HUDEP-2 (cell line): ENCODE measurements around the gene NOD1.

Experiments used
- DNase-seq, 76 experiments: peaks; one replicate each; lab custom pipeline; 2025; ENCODE audit not compliant: unreplicated experiment in 76 of 76; lab: John Stamatoyannopoulos, UW

NOD1 gene

DNA sequence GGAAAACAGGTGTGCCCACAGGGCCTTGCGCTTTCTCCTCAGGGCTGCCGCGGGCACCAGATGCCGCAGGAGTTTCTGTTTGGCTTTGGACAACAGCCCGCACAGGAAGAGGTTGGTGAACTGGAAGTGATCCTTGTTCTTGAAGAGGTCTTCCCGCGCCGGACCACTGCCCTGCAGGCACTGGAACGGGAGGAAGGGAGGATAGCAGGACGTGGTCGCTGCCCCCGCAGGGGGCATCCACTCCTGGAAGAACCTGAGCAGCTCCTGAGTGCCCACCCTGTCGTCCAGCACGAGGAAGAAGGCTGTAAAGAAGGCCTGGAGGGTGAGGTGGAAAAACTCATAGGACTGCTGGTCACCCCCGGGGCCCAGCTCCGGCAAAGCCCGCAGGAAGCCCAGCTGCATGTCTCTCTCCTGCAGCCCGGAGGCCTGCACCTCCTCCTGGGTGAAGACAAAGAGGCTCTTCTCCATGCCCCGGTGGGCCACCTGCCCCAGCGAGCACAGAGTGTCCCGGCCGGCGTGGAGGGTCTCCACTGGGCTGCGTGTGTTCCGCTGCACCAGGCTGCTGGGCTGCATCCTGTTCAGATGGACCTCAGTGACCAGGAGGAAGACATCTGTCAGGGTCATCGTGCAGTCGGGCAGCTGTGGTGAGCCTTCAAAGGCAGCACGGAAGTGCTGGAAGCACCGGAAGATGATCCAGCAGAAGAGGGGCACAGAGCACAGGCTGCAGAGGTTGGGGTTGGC is 26.9 kb downstream of the NOD1 start:
- DNase-seq = no peak

DNA sequence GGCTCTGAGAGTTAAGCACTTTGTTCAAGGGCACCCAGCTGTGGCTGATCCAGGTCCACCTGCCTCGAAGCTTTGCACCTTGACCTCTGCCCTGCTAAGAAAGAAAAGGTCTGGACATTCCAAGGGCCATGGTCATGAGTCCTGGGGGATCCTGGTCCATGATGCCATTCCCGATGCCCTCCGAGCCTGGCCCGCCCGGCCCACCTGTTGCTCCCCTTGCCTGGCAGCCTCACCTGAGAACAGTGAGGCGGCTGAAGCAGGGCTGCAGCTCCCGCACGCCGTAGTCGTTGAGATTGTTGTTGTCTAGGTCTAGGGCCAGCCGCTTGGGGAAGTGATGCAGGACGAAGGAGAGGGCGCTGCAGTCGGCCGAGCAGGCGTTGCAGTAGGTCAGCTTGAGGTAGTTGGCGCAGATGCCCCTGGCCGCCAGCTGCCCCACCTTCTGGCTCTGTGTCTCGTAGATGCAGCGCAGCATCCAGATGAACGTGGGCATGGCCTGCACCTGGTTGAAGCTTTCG is 27.5 kb downstream of the NOD1 start:
- DNase-seq = no peak

DNA sequence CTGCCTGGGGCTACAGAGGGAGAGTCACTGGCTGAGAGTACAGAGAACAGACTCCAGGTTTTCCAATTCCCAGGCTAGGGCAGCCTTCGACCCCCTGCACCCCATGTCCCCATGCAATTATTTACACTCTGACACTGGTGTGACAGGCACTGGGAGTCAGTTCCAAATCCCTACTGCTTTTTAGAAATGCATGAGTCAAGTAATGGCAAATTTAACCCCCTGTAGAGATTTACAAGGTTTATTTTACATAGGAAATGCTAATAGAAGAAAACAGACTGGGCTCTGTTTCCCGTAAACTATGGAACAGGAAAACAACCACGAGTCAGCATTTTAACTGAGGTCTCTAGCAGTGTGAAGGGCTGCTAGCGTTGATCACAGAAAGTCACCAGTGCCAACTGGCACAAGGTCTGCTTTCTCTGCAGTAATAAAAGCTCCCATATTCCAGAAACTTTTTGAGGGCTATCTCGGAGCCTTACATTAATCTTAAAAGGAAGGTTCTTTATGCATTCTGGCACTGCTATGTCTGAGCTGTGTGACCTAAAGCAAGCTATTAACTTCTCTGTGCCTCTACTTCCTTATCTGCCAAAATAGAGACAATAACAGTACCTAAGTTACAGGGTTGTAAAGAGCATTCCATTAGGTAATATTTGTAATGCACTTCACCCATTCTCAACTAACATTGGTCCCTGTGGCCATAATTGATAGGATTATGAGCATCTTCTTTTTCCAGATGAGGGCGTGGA is 28.2 kb downstream of the NOD1 start:
- no peak for DNase-seq

DNA sequence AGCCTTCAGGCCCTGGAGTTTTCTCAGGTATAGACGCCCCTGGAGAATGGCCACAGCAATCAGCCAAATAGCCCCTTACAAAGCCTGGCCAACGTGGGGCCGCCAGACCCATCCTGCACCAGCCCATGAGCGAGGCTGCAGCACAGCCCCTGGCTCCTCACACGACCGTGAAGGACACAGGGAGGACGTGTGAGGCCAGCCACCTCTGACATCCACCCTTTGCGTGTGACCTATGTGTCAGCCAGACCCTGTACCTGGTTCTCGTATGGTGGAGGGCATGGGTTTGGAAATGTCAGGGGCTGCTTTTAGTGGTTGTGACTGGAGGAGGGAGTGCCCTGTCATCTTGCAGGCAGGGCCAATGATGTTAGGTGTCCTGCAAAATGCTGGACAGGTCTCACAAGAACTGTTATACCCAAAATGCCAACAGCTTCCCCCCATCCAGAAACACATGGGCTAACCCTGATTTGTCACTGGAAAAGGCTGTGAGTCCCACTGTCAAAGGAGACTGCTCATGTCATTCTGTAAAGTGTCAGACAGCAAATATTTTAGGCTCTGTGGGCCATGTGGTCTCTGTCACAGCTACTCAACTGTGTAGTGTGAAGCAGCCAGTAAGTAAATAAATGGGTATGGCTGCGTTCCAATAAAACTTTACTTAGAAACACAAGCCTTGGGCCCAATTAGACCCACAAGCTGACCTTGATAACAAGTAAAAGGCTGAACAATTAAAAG is 30.0 kb downstream of the NOD1 start:
- DNase-seq = no peak

DNA sequence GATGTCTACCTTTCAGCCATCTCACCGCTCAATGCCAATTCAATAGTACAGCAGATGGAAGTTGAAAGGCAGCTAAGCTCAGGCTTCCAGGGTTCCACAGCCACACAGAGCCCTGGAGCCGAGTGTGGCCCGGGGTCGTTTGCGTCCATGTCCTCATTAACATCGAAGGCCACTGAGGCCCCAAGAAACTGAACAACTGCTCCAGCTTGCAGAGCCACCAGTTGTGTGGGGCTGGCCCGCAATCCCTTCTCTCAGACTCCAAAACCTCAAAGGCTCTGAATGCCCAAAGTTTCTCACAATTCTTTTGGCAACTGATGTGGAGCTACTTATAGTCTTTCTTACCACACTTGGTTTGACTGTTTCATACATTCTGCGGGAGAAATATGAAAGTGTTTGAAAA is 31.1 kb downstream of the NOD1 start:
- no peak for DNase-seq

DNA sequence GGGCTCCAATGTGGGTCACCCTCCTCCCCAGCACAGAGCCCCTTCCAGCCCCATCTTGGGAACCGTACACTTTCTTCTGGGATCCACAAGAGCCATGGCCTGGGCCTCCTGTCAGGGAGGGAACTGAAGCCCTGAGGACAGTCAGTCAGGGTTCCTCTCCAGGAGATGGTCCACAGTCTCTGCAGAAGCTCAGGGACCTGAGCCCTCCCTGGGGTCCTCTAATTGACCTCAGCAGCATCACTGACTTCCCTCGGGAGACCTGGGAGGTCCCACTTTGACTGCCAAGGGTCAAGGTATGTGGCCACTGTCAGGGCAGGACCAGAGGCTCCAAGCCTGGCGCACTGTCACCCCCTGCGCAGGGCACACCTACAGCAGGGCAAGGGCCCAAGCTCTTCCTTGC is 32.3 kb downstream of the NOD1 start:
- no peak for DNase-seq

- no peak for DNase-seq
Measured at GRCh38 chr7:30445770-30446169, 32.8 kb downstream of the NOD1 start.

- no peak for DNase-seq
Measured at GRCh38 chr7:30437823-30438574, 40.6 kb downstream of the NOD1 start.

- no peak for DNase-seq
Measured at GRCh38 chr7:30436518-30436917, 42.1 kb downstream of the NOD1 start.

DNA sequence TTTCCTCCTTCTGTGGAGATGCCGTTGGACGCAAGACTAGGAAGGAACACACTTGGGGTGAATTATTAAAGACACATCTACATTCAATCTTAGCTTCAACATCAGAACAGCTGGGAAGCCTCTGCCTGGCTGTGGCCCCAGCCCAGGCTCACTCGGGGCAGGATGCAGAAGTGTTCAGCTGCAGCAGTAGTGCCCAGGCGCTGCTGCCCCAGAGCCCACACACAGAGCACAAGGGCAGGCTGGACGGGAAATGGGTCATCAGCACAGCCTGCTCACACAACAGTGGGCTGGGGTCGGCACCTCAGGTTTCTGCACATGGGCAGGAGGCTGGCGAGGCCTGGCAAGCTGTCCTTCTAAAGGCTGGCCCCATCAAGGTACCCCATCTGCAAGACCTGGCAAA is 42.5 kb downstream of the NOD1 start:
- DNase-seq = no peak

DNA sequence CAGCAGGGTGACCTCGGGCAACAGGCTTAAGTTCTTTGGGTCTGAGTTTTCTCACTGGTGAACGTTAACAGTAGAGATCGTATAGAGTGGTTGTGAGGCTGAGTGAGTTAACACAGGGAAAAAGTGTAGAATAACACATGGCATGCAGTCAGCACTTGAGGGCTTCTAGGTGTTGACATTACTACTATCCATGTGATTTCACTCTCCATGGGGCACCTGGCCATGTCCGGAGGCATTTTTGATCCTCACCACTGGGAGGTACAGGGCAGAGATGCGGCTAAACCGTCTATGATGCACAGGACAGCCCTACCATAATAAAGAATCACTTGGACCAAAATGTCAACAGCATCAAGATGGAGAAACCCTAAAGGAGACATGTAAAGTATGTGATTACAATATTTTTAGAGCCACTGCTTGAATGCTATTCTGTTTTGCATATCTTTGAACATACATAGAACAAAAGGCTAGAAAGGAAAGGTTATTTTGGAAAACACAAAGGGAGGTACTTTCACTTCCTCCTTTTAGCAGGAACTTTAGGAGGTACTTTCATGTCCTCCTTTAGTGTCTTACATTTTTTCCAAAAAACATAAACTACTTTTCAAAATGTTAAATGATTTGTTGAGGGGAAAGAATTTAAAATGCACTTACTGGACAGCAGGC is 44.3 kb downstream of the NOD1 start:
- DNase-seq = no peak

DNA sequence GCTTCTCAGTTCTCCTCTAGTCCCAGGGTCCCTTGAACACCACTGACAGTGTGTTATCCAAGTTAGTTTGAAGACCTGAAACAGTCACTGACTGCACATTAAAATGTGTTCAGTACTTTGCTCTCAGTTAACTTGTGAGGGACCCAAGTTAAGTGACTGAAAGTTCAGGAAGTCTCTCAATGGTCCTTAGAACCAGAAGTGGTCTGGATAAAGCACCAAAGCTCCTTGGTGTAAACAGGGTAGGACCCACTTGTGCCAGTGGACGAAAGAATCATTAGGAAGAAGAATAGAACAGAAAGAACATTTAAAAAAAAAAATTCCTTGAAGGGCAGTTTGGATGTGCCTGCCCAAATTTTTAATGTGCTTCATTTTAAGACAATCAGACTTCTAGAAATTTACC is 45.1 kb downstream of the NOD1 start:
- no peak for DNase-seq

- DNase-seq = no peak
Measured at GRCh38 chr7:30433082-30433481, 45.5 kb downstream of the NOD1 start.

GRCh38 chr7:30430777-30431176 is 47.8 kb downstream of the NOD1 start:
- DNase-seq = no peak

- no peak for DNase-seq
Measured at GRCh38 chr7:30430276-30430675, 48.3 kb downstream of the NOD1 start.

GRCh38 chr7:30429156-30429530 is 49.4 kb downstream of the NOD1 start:
- DNase-seq = no peak

GRCh38 chr7:30428246-30429155 is 50.1 kb downstream of the NOD1 start:
- DNase-seq = no peak

DNA sequence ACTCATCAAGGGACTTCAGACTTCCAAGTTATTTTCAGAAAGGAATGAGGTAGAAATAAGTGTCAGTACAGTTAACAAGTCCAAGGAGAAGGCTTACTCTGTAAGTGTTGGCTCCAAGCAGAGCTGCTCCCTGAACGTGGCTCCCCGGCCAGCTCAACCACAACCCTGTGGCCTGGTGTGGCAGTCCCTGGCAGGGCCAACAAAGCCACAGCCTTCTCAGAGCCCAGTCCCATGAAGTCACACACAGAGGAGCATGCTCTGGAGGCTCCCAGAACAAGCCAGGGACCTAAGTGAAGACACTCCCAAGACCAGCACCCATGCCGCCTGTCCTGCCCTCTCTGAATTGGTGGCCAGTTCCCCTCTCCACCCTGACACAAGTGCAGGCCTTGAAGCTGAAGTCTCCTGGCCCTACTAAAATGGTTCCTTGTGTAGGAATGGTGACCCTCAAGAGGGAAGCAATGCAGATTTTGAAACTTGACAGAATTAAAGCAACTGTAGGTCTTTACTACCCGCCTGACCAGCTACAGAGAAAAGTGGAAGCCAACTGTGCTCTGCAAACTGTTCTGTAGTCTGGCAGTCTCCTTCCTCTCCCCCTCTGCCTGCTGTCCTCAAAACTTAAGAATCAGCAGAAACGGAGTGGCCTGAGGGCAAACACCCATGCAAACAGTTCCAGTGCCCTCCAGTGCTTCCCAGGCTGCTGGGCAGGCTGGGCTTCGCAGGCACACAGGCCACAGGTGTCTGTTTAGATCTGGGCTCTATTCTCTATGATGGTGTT is 51.1 kb downstream of the NOD1 start:
- DNase-seq = no peak

DNA sequence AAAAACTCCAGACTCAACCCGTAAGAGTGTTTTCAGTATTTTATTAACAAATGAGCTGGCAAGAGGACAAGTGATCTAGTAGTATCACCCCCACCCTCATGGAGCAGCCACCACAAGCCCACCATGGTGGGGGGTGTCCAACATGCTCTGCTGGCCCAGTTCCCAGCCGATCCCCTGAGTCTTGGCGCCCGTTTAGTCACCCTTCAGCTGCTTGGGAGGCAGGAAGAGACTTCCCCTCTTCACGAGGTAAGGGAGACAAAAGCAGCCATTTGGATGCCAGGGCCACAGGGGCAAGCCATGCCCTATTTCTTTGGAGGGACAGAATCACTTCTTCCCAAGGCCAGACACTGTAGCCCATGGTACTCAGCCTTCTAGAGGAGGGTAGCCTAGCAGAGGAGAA is 54.1 kb downstream of the NOD1 start:
- no peak for DNase-seq
